HG02870 (cell line): ENCODE measurements around the gene ZNF76.
A peak's percentile ranks its signal among the peaks of the same experiment; 100 is the strongest.

Source experiments
- ATAC-seq: cut with Tn5 transposase; IDR thresholded peaks from one replicate; pipeline ENCODE4 v1.9.1; 2021; ENCODE audit warnings: mild to moderate bottlenecking, moderate library complexity; ENCODE audit not compliant: unreplicated experiment

ZNF76 gene

DNA sequence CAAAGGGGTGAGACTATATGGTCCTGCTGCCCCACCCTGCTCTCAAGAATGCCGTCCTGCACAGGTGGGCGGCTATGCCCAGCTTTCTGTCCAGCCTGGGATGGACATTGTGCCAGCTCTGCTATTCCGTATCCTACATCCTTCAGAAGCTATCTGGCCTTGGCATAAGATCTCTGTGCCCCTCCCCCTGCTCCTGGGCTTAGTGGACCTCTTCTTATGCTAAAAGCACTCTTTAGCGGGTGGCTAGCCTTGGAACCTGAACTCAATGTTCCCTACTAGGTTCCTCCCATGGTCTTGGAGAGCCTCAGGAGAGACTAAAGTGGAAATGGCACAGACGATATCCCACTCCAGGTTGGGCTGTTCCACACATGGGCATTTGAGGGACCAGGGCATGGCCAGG, 23.3 kb upstream of the ZNF76 start:
- no peak for ATAC-seq

DNA sequence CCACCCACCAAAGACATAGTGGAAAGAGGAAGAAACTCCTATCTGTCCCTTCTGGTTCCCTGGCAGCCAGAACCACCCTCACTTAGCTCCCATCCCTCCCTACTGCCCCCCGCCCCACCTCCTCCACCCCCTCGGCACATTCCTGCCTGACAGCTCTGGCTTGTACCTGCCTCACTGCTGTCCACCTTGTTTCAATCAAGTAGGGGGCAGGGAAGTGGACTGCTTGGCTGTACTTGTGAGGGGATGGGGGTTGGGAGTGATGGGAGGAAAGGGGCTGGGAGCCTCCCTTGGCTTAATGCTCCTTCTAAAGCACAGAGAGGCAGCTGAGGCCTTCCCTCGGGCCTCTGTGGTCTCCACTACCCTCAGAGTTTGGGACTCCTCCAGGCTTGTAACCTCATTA, 22.1 kb upstream of the ZNF76 start:
- ATAC-seq = no peak

DNA sequence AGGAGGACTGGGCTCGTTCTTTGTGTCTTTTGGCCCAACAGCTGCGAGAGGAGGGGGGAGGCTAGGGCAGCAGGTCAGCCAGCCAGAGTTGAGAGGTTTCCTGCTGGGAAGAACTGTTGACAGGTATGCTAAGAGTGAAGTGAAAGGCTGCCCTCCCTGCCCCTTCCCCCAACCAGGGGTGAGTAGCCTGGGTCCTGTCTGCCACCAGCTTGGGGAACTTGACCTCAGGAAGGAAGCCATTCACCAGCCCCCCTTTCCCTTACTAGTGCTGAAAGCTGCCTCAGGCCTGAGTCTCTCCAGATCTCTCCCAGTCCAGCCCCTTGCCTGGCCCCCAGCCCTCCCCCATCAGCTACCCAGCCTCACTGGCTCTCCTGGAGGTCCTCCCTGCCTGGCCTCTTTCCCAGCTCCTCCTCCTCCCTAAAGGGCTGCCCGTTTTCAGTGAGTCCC, 20.7 kb upstream of the ZNF76 start:
- ATAC-seq = no peak

DNA sequence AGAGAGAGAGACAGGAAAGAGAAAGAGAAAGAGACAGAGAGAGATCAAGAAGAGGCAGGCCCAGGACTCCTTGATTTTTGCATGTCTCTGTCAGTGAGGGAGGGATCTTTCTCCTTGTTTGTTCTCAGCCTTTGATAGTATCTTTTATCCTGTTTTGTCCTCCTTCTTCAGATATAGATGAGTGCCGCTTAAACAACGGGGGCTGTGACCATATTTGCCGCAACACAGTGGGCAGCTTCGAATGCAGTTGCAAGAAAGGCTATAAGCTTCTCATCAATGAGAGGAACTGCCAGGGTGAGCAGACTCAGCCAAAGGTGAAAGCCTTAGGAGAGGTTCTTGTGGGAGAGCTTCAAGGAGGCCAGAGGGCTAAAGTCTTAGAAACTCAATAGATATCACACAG, 20.0 kb upstream of the ZNF76 start:
- no peak for ATAC-seq

DNA sequence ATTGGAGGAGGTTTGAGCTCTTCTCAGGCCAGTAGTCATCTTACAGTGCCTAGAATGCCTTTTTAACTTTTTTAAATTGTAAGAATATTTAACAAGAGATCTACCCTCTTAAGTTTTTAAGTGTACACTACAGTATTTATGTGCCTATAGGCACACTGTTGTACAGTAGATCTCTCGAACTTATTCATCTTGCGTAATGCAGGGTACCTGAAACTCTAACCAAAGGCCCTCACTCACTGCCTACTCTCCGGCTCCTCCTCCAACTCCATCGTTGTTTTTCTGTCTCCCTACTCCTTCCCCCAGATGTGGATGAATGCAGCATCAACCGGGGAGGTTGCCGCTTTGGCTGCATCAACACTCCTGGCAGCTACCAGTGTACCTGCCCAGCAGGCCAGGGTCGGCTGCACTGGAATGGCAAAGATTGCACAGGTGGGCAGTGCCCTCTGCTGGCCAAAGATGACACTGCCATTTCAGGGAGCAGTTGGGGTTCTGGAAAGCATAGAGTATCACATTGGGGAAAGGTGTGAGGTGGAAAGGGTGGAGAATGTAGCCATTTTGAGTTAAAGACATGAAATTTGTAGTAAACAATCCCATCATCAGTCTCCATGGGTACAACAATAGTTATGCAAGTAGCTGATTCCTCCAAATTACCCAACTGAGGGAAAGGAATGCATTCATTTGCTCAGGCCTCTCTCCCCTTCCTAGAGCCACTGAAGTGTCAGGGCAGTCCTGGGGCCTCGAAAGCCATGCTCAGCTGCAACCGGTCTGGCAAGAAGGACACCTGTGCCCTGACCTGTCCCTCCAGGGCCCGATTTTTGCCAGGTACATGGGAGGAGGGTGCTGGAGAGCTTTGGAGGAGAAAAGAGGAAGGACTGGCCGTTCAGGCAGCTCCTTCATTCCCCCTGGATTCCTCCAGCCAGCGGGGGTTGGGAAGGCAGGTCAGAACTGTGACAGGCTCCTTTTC, 18.4 kb upstream of the ZNF76 start:
- ATAC-seq = no peak

DNA sequence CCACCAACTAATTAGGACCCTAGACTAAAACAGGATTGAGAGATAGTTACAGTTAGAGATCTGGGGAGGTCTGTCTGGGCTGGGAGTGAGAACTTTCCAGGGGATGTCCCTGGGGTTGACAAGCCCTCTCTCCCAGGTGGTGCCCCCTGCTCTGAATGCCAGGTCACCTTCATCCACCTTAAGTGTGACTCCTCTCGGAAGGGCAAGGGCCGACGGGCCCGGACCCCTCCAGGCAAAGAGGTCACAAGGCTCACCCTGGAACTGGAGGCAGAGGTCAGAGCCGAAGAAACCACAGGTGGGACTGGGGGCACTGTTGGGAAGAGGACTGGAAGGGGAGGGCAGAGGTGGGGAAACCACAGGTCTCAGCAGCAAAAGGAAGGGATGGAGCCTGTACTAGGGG, 17.0 kb upstream of the ZNF76 start:
- no peak for ATAC-seq

DNA sequence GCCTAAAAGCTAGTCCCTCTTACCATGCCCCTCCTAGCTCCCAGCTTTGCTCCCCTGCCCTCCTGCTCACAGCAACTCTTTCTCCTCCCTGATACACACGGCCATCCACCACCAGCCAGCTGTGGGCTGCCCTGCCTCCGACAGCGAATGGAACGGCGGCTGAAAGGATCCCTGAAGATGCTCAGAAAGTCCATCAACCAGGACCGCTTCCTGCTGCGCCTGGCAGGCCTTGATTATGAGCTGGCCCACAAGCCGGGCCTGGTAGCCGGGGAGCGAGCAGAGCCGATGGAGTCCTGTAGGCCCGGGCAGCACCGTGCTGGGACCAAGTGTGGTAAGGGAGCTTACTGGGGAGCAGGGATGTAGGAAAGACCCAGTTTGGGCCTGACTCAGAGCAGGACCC, 16.6 kb upstream of the ZNF76 start:
- no peak for ATAC-seq

DNA sequence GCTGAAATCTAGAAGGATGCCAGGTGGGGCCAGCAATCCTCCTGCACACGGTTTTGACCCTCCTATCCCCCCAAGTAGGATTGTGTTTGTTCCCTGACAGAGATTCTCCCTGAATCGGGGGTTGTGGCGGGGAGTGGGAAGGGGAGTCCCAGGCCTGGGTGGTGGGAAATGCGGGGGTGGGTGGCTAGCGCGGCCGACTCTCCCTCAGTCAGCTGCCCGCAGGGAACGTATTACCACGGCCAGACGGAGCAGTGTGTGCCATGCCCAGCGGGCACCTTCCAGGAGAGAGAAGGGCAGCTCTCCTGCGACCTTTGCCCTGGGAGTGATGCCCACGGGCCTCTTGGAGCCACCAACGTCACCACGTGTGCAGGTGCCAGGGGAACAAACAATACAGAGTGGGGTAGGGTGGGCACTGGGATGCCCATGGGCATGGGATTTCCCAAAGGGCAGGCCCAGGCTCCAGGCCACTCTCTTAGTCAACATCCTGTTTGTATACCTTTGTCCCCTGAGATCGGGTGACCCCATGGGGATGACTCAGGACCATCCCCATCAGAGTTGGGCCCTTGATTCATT, 16.1 kb upstream of the ZNF76 start:
- no peak for ATAC-seq

DNA sequence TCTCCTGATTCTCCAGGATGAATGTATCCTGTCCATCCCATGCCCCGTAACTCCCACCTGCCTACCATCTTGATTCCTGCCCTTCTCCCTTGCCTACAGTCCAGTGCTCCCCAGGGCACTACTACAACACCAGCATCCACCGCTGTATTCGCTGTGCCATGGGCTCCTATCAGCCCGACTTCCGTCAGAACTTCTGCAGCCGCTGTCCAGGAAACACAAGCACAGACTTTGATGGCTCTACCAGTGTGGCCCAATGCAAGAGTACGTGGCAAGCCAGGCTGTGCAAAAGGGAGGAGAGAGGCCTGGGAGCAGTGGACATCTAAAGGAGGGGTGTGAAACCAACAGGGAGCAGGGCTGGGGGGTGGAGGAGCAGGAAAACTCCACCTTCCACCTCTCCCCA, 15.0 kb upstream of the ZNF76 start:
- no peak for ATAC-seq

DNA sequence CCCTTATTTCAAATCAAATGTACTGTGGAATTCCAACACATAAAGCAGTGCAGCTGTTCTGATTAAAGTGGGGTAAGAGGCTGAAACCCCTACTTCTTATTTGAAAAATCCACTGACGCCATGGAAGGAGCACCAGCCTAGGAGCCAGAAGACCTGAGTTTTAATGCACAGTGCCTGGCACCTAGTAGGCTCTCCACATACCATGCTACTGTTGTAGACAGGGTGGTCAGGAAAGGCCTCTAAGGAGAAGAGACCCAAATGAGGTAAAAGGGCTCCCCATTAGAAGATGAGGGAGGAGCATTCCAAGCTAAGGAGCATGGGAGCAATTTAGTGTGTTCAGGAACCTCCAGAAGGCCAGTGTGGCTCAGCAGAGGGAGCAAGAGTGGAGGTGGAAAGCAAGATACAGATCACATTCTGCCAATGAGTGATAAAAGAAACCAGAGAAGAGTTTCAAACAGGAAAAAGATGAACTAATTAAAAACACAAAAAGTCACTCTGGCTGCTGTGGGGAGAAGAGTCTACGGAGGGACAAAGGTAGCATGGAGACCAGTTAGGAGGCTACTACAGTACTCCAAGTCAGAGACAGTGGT, 11.8 kb upstream of the ZNF76 start:
- ATAC-seq = no peak

DNA sequence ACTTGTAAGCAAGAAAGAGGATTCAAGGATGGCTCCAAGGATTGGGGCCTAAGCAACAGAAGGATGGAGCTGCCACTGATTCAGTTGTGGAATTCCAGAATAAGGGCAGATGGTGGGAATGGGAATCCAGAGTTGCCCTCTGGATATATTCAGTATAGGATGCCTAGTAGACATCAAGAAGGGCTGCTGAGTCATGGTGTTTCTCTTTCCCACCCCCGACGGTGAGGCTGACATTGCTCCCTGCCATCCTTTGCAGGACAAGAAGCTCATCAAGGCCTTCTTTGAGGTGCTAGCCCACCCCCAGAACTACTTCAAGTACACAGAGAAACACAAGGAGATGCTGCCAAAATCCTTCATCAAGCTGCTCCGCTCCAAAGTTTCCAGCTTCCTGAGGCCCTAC, 11.2 kb upstream of the ZNF76 start:
- ATAC-seq = no peak

DNA sequence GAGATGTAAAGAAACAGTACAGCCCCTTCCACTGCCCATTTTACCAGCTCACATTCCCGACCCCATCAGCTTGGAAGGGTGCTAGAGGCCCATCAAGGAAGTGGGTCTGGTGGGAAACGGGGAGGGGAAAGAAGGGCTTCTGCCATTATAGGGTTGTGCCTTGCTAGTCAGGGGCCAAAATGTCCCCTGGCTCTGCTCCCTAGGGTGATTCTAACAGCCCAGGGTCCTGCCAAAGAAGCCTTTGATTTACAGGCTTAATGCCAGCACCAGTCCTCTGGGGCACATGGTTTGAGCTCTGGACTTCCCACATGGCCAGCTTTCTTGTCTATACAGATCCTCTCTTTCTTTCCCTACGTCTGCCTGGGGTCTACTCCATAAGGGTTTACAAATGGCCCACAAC, 10.6 kb upstream of the ZNF76 start:
- ATAC-seq = no peak

DNA sequence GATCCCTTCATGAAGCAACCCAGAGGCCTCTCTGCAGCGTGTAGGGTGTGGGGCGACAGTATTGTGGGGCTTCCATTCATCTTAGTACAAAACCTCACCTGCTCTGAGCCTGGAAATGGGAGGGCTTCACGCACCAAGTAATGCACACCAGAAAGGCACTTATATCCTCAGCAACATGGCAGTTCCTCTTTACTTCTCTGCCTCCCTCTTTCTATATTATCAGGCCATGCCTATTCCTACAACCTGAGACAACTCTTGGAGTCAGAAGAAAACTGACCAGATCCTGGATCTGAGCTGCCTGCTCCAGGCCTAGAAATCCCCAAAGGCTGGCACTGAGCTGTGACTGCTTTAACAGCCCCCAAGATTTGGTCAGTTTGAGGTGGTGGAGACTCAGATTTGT, 7.6 kb upstream of the ZNF76 start:
- ATAC-seq = no peak

DNA sequence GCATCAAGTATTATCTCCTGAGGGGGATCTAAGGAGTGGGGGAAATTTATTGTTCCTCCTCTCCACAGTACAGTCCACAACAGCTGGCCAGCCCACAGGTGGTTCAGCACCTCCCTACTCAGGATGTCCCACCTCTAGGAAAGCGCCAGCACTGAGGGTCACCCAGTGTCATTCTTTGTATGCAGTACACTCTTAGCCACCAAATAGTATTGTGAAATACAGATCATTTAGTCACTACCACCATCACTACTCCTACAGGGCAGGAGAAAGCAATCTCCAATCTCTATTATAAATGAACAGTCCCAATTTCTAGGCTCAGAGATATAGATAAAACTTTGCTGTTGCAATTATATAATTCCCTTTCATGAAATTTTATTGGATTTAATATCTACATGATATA, 6.3 kb upstream of the ZNF76 start:
- no peak for ATAC-seq

DNA sequence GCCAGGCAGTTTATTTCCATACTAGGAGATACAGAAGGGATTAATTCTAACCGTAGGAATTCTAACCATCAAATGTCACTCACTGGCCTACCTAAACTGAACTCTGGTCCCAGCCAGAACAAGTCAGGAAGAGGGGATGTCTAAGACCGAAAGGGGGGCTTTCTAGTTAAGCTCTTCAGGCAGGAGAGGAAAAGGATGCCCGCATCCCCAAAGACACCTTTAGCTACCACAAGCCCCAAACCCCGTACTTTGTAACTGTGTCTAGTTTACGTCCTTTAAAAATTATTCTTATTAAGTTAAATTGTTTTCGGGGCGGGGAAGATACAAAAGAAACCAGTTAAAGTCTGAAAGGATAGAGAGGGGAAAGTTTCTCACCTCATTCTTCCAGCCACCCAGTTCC, 1.2 kb upstream of the ZNF76 start:
- ATAC-seq = no peak

DNA sequence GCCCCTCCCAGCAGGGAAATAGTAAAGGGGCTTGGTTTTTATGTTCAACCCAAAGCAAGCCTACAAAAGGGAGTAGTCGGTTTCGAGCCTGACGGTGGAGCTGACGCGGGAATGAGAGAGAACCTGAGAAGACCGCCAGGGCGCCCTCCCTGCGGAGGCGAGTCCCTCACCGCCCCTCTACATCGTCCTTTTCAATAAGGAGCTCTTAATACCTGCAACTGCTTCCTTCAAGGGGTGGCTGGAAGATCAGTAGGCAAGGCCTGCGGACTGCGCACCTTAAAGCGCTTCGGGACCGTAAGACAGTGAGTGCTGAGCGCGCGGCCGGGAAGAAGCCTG, 709 bp upstream of the ZNF76 start:
- ATAC-seq = peak; percentile 7

DNA sequence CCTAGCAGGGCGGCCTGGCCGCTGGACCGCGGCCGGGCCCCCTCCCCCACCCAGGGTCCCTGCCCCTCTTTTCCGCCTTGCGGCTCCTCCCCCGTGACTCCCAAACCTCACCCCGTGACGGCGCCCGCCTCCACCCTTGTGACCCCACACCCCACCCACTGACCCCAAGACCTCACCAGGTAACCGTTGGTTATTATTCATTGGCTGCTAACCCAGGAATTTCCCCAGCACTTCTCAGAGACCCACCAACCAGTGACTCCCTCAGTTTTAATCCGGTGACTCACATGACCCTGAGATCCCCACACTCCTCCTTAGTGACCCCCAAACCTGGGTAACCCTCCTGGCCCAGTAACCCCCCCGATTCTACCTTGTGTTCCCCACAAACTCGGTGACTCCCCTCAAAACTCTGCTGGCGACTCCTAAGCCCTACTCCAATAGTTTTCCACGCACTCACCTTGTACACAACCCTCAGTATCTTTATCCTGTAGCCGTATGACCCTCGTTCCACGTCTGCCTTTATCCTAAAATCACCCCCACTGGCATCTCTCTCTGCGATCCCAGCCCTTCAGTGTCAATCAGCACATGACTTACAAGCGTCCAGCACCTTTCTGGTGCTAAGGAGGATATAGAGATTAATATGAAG, 534 bp downstream of the ZNF76 start:
- peak; percentile 24 for ATAC-seq

DNA sequence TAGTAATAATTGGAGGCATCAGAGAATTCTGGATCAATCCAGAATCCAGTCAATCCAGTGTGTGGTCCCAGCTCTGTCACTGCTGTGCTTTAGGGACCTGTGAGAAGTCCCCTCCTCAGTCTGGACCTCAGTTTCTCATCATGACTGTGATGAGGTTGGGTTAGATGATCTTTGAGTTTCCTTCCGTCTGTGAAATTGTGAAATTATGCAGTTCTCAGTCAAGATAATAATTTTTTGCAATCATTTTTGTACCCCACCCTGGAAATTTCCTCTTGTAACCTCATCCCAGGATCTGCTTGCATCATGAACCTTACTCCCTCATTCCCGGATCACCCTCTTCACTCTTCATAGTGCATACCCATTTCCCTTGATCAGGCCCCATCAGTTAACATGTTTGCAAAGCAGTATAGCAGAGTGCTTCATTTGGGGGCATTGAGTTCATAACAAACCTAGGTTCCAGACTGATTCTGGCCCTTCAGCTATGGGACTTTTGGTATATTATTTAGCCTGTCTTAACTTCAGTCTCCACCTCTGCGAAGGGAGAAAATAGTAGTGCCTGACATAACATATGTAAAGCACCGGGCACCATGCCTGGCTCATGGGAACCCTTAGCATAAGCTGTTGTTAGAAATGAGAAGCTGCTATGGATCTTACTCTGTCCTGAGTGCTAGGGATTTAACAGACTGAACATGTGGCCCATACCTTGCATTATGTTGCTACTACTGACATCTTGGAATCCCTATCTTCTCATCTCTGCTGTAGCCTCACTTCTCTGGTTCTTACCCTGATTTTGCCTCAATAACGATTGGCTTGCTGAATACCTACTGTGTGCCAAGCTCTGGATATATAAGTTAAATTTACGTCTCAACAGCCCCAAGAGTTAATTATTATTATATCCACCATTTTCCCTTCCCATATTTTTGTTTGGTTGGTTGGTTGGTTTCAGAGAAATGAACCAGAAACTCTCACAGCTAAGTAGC, 1.3 kb downstream of the ZNF76 start:
- no peak for ATAC-seq

DNA sequence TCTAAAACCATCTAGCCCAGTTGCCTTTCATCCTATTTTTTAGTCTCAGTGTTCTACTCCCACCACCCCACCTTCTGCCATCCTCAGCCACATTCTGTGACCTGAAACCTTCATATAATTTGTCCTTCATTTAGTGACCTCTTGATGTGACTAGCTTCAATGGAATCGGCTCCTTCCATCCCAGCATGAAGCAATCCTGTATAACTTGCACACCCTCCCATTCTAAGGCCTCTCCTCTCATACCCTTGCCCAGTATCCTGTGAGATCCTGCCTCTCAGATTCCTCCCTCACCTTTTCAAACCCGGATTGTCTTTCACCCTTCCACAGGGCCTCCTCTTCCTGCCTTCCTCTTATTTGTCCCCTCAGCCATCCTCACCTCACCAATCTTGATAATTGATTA, 3.1 kb downstream of the ZNF76 start:
- ATAC-seq = no peak

DNA sequence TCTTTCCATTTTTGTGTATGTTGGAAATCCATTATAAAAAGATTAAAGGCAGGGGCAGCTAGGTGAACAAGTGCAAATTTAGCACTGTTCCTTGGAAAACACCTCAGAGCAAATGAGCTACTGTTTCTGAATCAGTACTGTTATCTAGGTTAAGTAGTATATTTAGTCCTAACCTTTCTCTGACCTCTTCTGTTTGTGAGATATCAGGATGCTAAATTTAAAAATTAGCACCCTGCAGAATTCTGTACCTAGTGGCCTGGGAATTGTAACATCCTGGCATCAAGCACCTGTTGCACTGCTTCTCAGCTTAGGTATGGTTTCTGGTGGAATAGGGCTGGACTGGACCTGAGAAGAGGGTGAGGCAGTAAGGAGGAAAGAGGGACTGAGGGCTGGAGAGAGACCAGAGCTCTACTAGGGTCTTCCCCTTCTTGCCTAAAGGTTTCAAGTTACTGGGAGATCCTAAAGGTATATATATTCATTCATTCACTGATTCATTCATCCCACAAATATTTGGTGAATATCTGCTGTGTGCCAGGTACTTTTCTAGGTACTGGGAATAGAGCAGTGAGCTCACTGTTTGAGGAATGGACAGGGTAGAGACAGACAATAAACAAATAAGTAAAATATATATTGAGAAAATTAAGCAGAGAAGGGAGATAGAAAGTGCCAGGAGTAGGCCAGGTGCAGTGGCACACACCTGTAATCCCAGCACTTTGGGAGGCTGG, 5.2 kb downstream of the ZNF76 start:
- no peak for ATAC-seq
